Subcutaneous abdominal adipose tissue (tissue), 5 donors: ENCODE data around the gene KCNB1.

Experiments used
- H3K27ac ChIP-seq: one replicate; pipeline ENCODE4 v1.7.0; 2013; ENCODE audit warnings: low read depth, mild to moderate bottlenecking, inconsistent platforms, low read length, moderate library complexity
- H3K27me3 ChIP-seq, 5 donors: one replicate each; pipeline ENCODE4 v1.7.0; 2013; ENCODE audit warnings: low read length in 5 of 5, inconsistent platforms in 1 of 5; ENCODE audit not compliant: control insufficient read depth in 5 of 5, insufficient read depth in 4 of 5
- H3K36me3 ChIP-seq, 5 donors: one replicate each; pipeline ENCODE4 v1.7.0; 2013; ENCODE audit warnings: low read length in 5 of 5; ENCODE audit not compliant: control insufficient read depth in 5 of 5, insufficient read depth in 5 of 5
- H3K4me1 ChIP-seq, 5 donors: one replicate each; pipeline ENCODE4 v1.7.0; 2013; ENCODE audit warnings: low read length in 5 of 5, mild to moderate bottlenecking in 3 of 5, moderate library complexity in 1 of 5; ENCODE audit not compliant: control insufficient read depth in 5 of 5, insufficient read depth in 5 of 5
- H3K4me3 ChIP-seq, 5 donors: one replicate each; pipeline ENCODE4 v1.7.0; 2013; ENCODE audit warnings: low read length in 5 of 5, low read depth in 1 of 5
- H3K9ac ChIP-seq, 5 donors: one replicate each; pipeline ENCODE4 v1.7.0; 2013; ENCODE audit warnings: low read length in 5 of 5, mild to moderate bottlenecking in 4 of 5, moderate library complexity in 3 of 5
- H3K9me3 ChIP-seq, 5 donors: one replicate each; pipeline ENCODE4 v1.7.0; 2013; ENCODE audit warnings: low read length in 5 of 5; ENCODE audit not compliant: control insufficient read depth in 5 of 5
- donor health status: healthy.
- donor health status: healthy.
- donor health status: healthy.
- donor health status: healthy.
- donor health status: healthy.

KCNB1 gene

DNA sequence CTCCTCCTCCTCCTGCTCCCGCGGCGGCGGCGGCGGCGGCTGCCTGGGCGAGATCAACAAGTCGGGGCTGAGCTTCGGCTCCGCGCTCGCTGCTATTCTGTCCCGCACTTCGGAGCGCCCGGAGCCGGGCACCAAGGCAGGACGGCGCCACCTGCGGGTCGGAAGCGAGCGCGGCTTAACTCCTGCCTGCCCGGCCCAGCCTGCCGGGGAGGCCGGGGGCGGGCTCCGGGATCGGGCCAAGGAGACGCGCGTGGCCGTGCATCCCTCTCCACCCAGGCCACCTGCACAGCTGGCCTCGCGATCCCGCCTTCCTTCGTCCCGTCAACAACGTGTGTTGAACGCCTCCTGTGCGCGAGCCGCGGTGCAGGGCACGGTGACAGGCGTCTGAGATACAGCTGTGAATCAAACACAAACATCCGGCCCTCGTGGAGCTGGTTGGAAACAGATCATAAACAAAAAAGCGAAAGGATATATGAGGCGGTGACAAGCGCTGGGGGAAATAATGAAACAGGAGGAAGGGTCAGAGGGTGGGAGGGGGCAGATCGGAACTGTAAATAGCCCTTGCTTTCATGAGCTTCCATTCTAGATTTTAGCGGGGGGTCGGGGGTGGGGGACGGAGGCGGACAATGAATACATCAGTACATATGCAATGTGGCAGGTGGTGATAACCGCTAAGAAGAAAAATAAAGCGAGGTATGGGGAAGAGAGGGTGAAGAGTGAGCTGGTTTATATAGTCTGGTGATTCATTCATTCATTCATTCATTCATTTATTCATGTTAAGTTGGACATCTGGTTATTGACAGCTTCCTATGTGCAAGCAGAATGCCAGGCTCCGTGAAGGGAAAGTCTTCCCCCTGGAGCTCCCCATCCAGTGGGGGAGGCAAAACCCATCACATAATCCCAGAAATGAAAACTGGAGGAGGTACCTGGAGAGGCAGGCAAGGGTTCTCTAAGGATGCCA lies 2.0 kb upstream of the KCNB1 start:
- peak overlapping the region in 2 of 5 donors; percentile 38 to 49 for H3K9ac ChIP-seq

DNA sequence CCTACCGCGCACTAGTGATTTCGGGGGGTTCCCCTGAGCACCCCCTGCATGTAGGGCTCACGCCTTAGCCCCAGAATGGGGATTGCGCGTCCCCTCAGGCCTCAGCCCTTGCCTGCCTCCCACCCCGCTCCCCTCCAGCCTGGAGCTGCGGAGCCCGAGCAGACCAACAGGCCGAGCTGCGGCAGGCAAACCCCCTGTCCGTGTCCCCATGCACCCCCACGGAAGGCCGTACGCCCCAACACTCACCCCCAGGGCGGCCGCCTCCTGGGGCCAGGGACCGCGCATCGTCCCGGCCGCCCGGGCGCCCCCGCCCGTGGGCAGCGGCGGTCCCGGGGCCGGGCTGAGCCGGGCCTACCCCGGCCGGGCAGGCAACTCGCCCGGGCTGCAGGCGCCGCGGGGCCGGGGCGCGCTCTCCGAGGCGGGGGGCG lies 1.2 kb upstream of the KCNB1 start:
- no peaks in the 10 kb centered on the region for H3K9me3 ChIP-seq
- H3K27me3 ChIP-seq, result peaks cover 0 to 3% (median 0%) of the 10 kb centered on the region in 5 donors
- H3K36me3 ChIP-seq, result peaks cover 0 to 5% (median 0%) of the 10 kb centered on the region in 5 donors
- no peak overlapping the region for H3K27ac ChIP-seq
- H3K4me3 ChIP-seq, result peak overlapping the region; percentile 63 to 81 (median 69)
- peak overlapping the region in 1 of 5 donors; percentile 64 for H3K9ac ChIP-seq
- peaks cover 5 to 57% (median 49%) of the 10 kb centered on the region in 5 donors for H3K4me1 ChIP-seq

More for the DNA sequence above, 2.0 kb upstream of the KCNB1 start:
- peaks cover 5 to 54% (median 49%) of the 10 kb centered on the region in 5 donors for H3K4me1 ChIP-seq
- peak overlapping the region in 4 of 5 donors; percentile 62 to 69 (median 66) for H3K4me3 ChIP-seq
- H3K27me3 ChIP-seq, result peaks cover 0 to 3% (median 0%) of the 10 kb centered on the region in 5 donors
- peaks cover 0 to 5% (median 0%) of the 10 kb centered on the region in 5 donors for H3K36me3 ChIP-seq
- H3K9me3 ChIP-seq, result no peaks in the 10 kb centered on the region
- peak overlapping the region; percentile 23 for H3K27ac ChIP-seq

DNA sequence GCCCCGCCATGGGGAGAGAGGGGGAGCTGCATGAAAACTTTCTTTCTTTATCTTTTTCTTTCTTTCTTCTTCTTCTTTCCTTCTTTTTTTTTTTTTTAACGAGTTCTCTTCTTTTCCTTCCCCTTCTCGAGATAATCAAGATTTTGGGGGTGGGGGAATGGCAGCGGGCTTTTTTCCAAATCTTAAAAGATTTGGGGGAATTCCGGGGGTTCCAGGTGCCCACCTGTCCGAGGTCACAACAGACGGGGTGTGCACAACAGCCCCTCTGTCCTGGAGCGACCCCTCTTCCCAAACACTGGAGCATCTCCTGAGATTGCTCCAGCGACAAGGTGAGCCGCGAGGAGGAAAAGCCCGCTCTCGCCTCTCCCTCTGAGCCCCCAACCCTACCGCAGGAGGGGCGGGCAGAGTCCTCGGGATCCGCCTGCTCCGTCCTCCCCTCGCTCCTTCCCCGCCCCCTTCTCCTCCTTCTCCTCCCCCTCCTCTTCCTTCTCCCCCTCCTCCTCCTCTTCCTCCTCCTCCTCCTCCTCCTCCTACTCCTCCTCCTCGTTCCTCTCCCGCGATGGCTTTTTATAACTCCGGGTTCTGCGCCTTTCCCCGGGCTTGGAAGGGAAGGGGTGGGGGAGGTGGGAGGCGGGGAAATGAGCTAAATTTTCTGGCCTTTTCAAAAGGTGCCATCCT lies 689 bp upstream of the KCNB1 start:
- H3K4me3 ChIP-seq, result peak overlapping the region; percentile 63 to 81 (median 69)
- no peak overlapping the region for H3K27ac ChIP-seq
- H3K27me3 ChIP-seq, result peaks cover 0 to 3% (median 0%) of the 10 kb centered on the region in 5 donors
- peaks cover 5 to 57% (median 49%) of the 10 kb centered on the region in 5 donors for H3K4me1 ChIP-seq
- no peaks in the 10 kb centered on the region for H3K9me3 ChIP-seq
- peaks cover 0 to 5% (median 0%) of the 10 kb centered on the region in 5 donors for H3K36me3 ChIP-seq
- H3K9ac ChIP-seq, result peak overlapping the region in 1 of 5 donors; percentile 64

DNA sequence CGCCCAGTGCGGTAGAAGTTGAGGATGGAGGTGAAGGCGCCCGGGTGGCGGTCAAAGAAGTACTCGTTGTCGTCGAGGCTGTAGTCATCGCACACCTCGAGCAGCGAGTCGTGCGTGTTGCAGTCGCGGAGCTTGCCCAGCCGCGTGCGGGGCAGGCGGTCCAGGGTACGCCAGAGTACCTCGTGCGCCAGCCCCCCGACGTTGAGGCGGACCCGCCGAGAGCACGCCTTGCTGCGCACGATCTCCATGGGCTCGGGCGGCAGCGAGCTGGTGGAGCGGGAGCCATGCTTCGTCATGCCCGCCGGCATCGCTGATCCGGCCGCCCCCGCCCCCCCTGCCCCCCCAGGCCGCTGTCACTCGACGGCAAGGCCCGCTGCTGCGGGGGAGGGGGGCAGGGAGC lies 295 bp downstream of the KCNB1 start:
- Histone ChIP-seq H3K36me3 (peaks cover 0 to 5% (median 0%) of the 10 kb centered on the region in 5 donors), H3K9me3 (no peaks in the 10 kb centered on the region), H3K4me1 (peaks cover 5 to 57% (median 49%) of the 10 kb centered on the region in 5 donors), H3K27ac (no peak overlapping the region), H3K9ac (no peak overlapping the region), H3K27me3 (peaks cover 0 to 3% (median 0%) of the 10 kb centered on the region in 5 donors), H3K4me3 (peak overlapping the region in 1 of 5 donors; percentile 77)

DNA sequence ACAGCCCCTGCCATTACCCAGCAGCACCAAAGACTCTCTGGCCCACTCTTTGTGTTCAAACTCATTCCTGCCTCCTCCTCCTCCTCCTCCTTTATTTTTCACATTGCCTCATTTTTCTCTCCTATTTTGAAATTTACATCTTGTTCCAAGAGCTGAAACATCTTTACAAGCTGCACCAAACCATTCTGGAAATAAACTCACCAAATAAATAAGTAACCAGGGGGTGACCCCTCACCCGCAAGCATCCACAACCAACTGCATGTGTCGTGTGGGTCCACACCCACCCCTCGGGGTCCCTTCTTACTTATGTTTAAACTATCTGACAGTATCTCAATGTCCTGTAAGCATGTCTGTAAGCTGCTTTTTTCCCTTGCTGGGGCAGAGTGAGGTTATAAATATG lies 1.4 kb downstream of the KCNB1 start:
- Histone ChIP-seq H3K27me3 (peaks cover 0 to 3% (median 0%) of the 10 kb centered on the region in 5 donors), H3K27ac (peak overlapping the region; percentile 60), H3K9me3 (no peaks in the 10 kb centered on the region), H3K4me1 (peaks cover 5 to 57% (median 49%) of the 10 kb centered on the region in 5 donors), H3K4me3 (no peak overlapping the region), H3K36me3 (peaks cover 0 to 7% (median 0%) of the 10 kb centered on the region in 5 donors), H3K9ac (no peak overlapping the region)

DNA sequence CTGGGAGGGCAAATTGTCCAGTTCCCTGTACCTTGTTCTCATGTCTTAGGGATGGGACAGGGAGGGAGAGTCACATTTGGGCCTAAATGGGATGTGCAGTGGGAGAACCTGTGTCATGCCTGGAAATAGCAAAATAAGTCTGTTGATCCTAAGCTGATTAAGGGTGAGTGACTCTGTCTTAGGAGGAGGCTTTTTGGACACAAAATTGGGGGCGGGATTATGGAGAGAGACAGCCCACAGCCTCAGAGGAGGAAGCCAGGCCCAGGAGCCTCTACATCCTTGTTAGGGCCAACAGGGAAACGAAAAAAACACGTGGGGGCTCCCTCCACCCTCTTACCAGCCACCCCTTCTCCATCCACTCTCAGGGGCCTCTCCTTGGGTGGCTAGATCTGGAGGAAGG lies 2.2 kb downstream of the KCNB1 start:
- Histone ChIP-seq H3K4me1 (peaks cover 9 to 63% (median 56%) of the 10 kb centered on the region in 5 donors), H3K9me3 (no peaks in the 10 kb centered on the region), H3K27ac (peak overlapping the region; percentile 60), H3K9ac (peak overlapping the region in 1 of 5 donors; percentile 48), H3K4me3 (no peak overlapping the region), H3K27me3 (peaks cover 0 to 3% (median 0%) of the 10 kb centered on the region in 5 donors), H3K36me3 (peaks cover 0 to 9% (median 0%) of the 10 kb centered on the region in 5 donors)

DNA sequence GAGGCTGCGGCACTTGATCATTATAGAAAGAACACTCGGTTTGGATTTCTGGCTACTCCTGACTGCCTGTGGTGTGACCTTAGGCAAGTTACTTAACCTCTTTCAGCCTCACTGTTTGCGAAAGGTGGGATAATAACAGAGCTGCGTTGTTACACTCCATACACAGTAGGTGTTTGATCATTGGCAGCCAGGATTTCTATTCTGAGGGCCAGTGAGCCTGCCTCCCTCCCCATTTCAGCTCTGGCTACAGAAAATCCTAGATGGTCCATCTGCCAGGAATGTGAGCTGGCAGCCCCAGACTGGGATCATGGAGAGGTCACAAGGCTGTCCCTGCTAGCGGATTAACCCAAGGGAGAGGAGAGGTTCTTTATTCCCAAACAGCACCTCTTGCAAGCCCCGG lies 2.7 kb downstream of the KCNB1 start:
- Histone ChIP-seq H3K4me3 (no peak overlapping the region), H3K27ac (peak overlapping the region; percentile 60), H3K9me3 (no peaks in the 10 kb centered on the region), H3K4me1 (peaks cover 9 to 66% (median 60%) of the 10 kb centered on the region in 5 donors), H3K36me3 (peaks cover 0 to 9% (median 0%) of the 10 kb centered on the region in 5 donors), H3K27me3 (peaks cover 0 to under 1% (median 0%) of the 10 kb centered on the region in 5 donors), H3K9ac (peak overlapping the region in 1 of 5 donors; percentile 48)

DNA sequence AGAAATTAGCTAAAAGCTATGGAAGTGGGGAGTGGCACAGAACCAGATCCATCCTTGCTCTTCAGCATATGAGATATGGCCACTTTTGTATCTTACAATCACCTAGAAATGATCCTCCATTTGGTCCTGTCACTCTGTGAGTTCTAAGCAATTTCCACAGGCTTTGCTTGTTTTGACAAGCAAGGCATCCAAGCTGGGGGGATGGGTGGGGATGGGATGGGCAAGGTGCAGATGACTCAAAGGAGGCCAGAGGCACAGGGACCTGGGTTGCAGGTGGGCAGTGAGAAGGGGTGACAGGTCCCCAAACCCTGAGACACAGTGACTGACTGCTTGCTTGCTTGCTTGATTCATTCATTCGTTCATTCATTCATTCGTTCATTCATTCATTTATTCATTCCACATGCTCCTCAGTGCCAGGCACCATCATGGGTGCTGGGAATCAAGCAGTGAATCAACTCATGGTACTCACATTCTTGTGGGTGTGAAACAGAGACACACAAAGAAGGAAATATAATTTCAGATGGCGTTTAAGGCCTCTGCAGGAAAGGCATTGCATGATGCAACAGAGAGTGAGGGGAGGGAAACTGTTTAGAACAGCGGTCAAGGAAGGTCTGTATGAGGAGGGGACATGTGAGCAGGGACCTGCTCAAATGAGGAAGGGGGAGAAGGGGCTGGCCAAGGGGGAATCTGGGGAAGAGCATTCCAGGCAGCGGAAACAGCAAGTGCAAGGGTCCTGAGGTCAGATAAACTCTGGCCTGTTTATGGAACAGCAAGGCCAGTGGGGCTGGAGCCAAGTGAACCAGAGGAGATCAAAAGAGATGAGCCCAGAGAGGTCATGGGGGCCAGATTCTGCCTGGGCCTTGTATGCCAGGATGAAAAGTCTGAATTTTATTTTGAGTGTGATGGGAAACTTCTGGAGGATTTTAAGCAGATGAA lies 3.4 kb downstream of the KCNB1 start:
- no peak overlapping the region for H3K9ac ChIP-seq
- peaks cover 9 to 67% (median 66%) of the 10 kb centered on the region in 5 donors for H3K4me1 ChIP-seq
- H3K4me3 ChIP-seq, result no peak overlapping the region
- H3K9me3 ChIP-seq, result no peaks in the 10 kb centered on the region
- peak overlapping the region; percentile 60 for H3K27ac ChIP-seq
- H3K36me3 ChIP-seq, result peaks cover 0 to 13% (median 0%) of the 10 kb centered on the region in 5 donors
- H3K27me3 ChIP-seq, result no peaks in the 10 kb centered on the region

DNA sequence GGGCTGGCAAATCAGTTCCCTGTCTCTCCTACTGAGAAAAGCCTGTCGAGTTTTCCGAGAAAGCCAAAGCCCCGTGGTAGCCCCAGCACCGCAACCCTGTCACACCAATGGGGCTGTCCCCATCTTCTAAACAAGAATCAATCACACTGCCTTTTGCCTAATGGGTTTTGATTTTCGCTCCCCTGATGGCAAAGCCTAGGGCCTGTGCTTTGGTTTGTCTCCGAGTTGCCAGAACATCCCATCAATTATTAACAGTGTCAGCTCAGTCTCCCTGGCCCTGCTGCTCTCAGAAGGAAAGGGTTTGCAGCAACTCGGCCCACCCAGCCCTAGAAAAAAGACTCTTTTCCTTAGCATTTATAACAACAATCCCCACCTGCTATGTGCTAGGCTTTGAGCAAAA lies 4.2 kb downstream of the KCNB1 start:
- no peak overlapping the region for H3K27ac ChIP-seq
- no peaks in the 10 kb centered on the region for H3K9me3 ChIP-seq
- H3K4me1 ChIP-seq, result peaks cover 9 to 64% (median 61%) of the 10 kb centered on the region in 5 donors
- H3K4me3 ChIP-seq, result no peak overlapping the region
- no peak overlapping the region for H3K9ac ChIP-seq
- peaks cover 0 to 13% (median 0%) of the 10 kb centered on the region in 5 donors for H3K36me3 ChIP-seq
- no peaks in the 10 kb centered on the region for H3K27me3 ChIP-seq
